ENCODE measurements around the gene GRIPAP1.

The GRIPAP1 gene

GRCh38 chrX:48966796-48967579 is 35.1 kb downstream of the GRIPAP1 start:
- DNase-seq (ENCODE audit: extremely low spot score), result no peak
- ChIA-PET CTCF (no interaction called here), POLR2A (interaction anchor here (2.2 kb wide), 1 partner anchor 8 kb away, joined by 9 read pairs; no protein-coding TSS in a partner anchor)
- TF ChIP-seq FOXM1 (IDR thresholded peaks at IDR 0.05; ENCODE audit: borderline replicate concordance) (no peak), ARNT (IDR thresholded peaks at IDR 0.05) (no peak), CTBP1 (IDR thresholded peaks at IDR 0.05; ENCODE audit: borderline replicate concordance) (no peak), ZNF384 (IDR thresholded peaks at IDR 0.05) (no peak), TARDBP (IDR thresholded peaks at IDR 0.05) (no peak), NFRKB (IDR thresholded peaks at IDR 0.05) (no peak), SUZ12 (IDR thresholded peaks at IDR 0.05) (no peak), LEF1 (IDR thresholded peaks at IDR 0.05; ENCODE audit: borderline replicate concordance) (no peak), BHLHE40 (IDR thresholded peaks at IDR 0.05; ENCODE audit: borderline replicate concordance) (no peak)

- TF ChIP-seq FOXK2 (IDR thresholded peaks at IDR 0.05), result no peak
- no peak for TF ChIP-seq NFRKB (IDR thresholded peaks at IDR 0.05)
- TF ChIP-seq FOXA1 (IDR thresholded peaks at IDR 0.05), result no peak
- TF ChIP-seq TARDBP (IDR thresholded peaks at IDR 0.05), result no peak
- TF ChIP-seq LEF1 (IDR thresholded peaks at IDR 0.05; ENCODE audit: borderline replicate concordance), result no peak
- no peak for TF ChIP-seq CTBP1 (IDR thresholded peaks at IDR 0.05; ENCODE audit: borderline replicate concordance)
- no peak for TF ChIP-seq PKNOX1 (IDR thresholded peaks at IDR 0.05)
- no peak for TF ChIP-seq ELF4 (IDR thresholded peaks at IDR 0.05)
- POLR2A ChIA-PET, result no interaction called here
- CTCF ChIA-PET, result interaction anchor here (0.6 kb wide), 1 partner anchor 102 kb away, joined by 3 read pairs; no protein-coding TSS in a partner anchor
- DNase-seq (ENCODE audit: extremely low spot score), result no peak
Observed at GRCh38 chrX:48965959-48966358, 36.1 kb downstream of the GRIPAP1 start.

- CTCF ChIA-PET, result no interaction called here
- POLR2A ChIA-PET, result interaction anchor here (0.9 to 1.0 kb wide), 2 partner anchors 80 to 82 kb away, joined by 3 read pairs; partner anchors contain the start of gene TFE3
- DNase-seq (ENCODE audit: extremely low spot score), result no peak
Observed at GRCh38 chrX:48961585-48962091, 40.4 kb downstream of the GRIPAP1 start.

GRCh38 chrX:48960291-48960690 is 41.8 kb downstream of the GRIPAP1 start:
- no peak for DNase-seq (ENCODE audit: extremely low spot score)
- TF ChIP-seq LEF1 (IDR thresholded peaks at IDR 0.05; ENCODE audit: borderline replicate concordance), result no peak
- ChIA-PET POLR2A (no interaction called here), CTCF (no interaction called here)

More at GRCh38 chrX:48961585-48962091, 40.4 kb downstream of the GRIPAP1 start:
- TF ChIP-seq NFRKB (IDR thresholded peaks at IDR 0.05), result no peak
- TF ChIP-seq FOXM1 (IDR thresholded peaks at IDR 0.05; ENCODE audit: borderline replicate concordance), result no peak
- TF ChIP-seq ELF4 (IDR thresholded peaks at IDR 0.05), result no peak
- no peak for TF ChIP-seq BHLHE40 (IDR thresholded peaks at IDR 0.05; ENCODE audit: borderline replicate concordance)
- no peak for TF ChIP-seq TARDBP (IDR thresholded peaks at IDR 0.05)
- TF ChIP-seq CTBP1 (IDR thresholded peaks at IDR 0.05; ENCODE audit: borderline replicate concordance), result no peak
- TF ChIP-seq HDGF (IDR thresholded peaks at IDR 0.05; ENCODE audit: borderline replicate concordance), result no peak
- no peak for TF ChIP-seq FOXA1 (IDR thresholded peaks at IDR 0.05)
- no peak for TF ChIP-seq ARNT (IDR thresholded peaks at IDR 0.05)
- TF ChIP-seq SUZ12 (IDR thresholded peaks at IDR 0.05), result no peak

- ChIA-PET POLR2A (interaction anchor here (0.8 to 2.3 kb wide), 15 partner anchors 9 to 197 kb away, joined by 3 to 14 read pairs (median 5); partner anchors contain the start of genes GRIPAP1, KCND1, SLC35A2 and TFE3), CTCF (interaction anchor here (0.6 kb wide), 1 partner anchor 15 kb away, joined by 3 read pairs; no protein-coding TSS in a partner anchor)
- peak; percentile 99 for TF ChIP-seq ZNF384 (IDR thresholded peaks at IDR 0.05)
- no peak for TF ChIP-seq FOXM1 (IDR thresholded peaks at IDR 0.05; ENCODE audit: borderline replicate concordance)
- no peak for DNase-seq (ENCODE audit: extremely low spot score)
Observed at GRCh38 chrX:48958635-48959094, 43.4 kb downstream of the GRIPAP1 start.

GRCh38 chrX:48957827-48958634 is 44.0 kb downstream of the GRIPAP1 start:
- ChIA-PET CTCF (interaction anchor here (0.6 kb wide), 1 partner anchor 16 kb away, joined by 3 read pairs; no protein-coding TSS in a partner anchor), POLR2A (interaction anchor here (0.7 to 2.3 kb wide), 16 partner anchors 9 to 198 kb away, joined by 3 to 14 read pairs (median 4); partner anchors contain the start of genes GRIPAP1, KCND1, SLC35A2 and TFE3)

More at GRCh38 chrX:48957827-48958634, 44.0 kb downstream of the GRIPAP1 start:
- peak; percentile 94 for DNase-seq (ENCODE audit: extremely low spot score)
- TF ChIP-seq PKNOX1 (IDR thresholded peaks at IDR 0.05), result peak; percentile 98
- TF ChIP-seq FOXM1 (IDR thresholded peaks at IDR 0.05; ENCODE audit: borderline replicate concordance), result no peak
- peak; percentile 6; the same call in 1 of the 2 replicates for TF ChIP-seq ELF4 (IDR thresholded peaks at IDR 0.05)
- TF ChIP-seq FOXK2 (IDR thresholded peaks at IDR 0.05), result peak; percentile 46; the same call in 1 of the 2 replicates
- peak; percentile 58 for TF ChIP-seq L3MBTL2 (conservative IDR thresholded peaks at IDR 0.05)

All from HEK293T (cell line).